ENCODE measurements around the gene HINT2.

- TF ChIP-seq CTCF (conservative IDR thresholded peaks at IDR 0.05; ENCODE audit: low read length): no peak
- no peak for TF ChIP-seq EZH2phosphoT487 (IDR thresholded peaks at IDR 0.05; ENCODE audit: borderline replicate concordance)
These were observed 27.3 kb upstream of the HINT2 start for GRCh38 chr9:35842020-35842745.

Measured in Loucy (cell line).